Hippocampal formation (tissue), 2 donors: ENCODE data around the gene CTRB2.
"Not testable (repeated sequence)": the region's sequence is repeated elsewhere in the genome, so short reads cannot be mapped to it uniquely, and the experiment has no call there.

ENCODE experiments used
- DNase-seq, 2 donors: peaks; one replicate each; lab custom pipeline; 2025; lab: John Stamatoyannopoulos, UW

CTRB2 gene

GRCh38 chr16:75205961-75206748 lies 806 bp downstream of the CTRB2 start:
- DNase-seq, result not testable (repeated sequence)

GRCh38 chr16:75205438-75205837 lies 1.5 kb downstream of the CTRB2 start:
- not testable (repeated sequence) for DNase-seq

- not testable (repeated sequence) for DNase-seq
These were observed 2.1 kb downstream of the CTRB2 start for GRCh38 chr16:75204905-75205304.

GRCh38 chr16:75204410-75204758 lies 2.6 kb downstream of the CTRB2 start:
- DNase-seq, result no peak

GRCh38 chr16:75203667-75204409 lies 3.1 kb downstream of the CTRB2 start:
- no peak for DNase-seq

GRCh38 chr16:75203096-75203495 lies 3.9 kb downstream of the CTRB2 start:
- DNase-seq, result no peak

- DNase-seq, result no peak
These were observed 4.8 kb downstream of the CTRB2 start for GRCh38 chr16:75202069-75202590.

- no peak for DNase-seq
These were observed 8.8 kb downstream of the CTRB2 start for GRCh38 chr16:75198135-75198600.

- DNase-seq, result no peak
These were observed 9.3 kb downstream of the CTRB2 start for GRCh38 chr16:75197522-75198134.

- DNase-seq, result no peak
These were observed 10.1 kb downstream of the CTRB2 start for GRCh38 chr16:75196836-75197235.

- no peak for DNase-seq
These were observed 10.9 kb downstream of the CTRB2 start for GRCh38 chr16:75195811-75196790.

- DNase-seq, result no peak
These were observed 13.1 kb downstream of the CTRB2 start for GRCh38 chr16:75193730-75194444.

- no peak for DNase-seq
These were observed 13.7 kb downstream of the CTRB2 start for GRCh38 chr16:75193265-75193650.

GRCh38 chr16:75192606-75193264 lies 14.2 kb downstream of the CTRB2 start:
- no peak for DNase-seq

GRCh38 chr16:75189638-75190245 lies 17.2 kb downstream of the CTRB2 start:
- DNase-seq, result no peak

GRCh38 chr16:75188832-75189477 lies 18.0 kb downstream of the CTRB2 start:
- no peak for DNase-seq

GRCh38 chr16:75181630-75182029 lies 25.3 kb downstream of the CTRB2 start:
- no peak for DNase-seq

GRCh38 chr16:75179208-75179607 lies 27.8 kb downstream of the CTRB2 start:
- no peak for DNase-seq

- DNase-seq, result no peak
These were observed 30.0 kb downstream of the CTRB2 start for GRCh38 chr16:75176926-75177325.
